ENCODE results near the gene ATP5MK.
"Not testable (repeated sequence)": the region's sequence is repeated elsewhere in the genome, so short reads cannot be mapped to it uniquely, and the experiment has no call there.

The ATP5MK gene

GRCh38 chr10:103427866-103428265 is 31.6 kb upstream of the ATP5MK start:
- Mint-ChIP-seq H3K27me3 (no peaks in the 10 kb centered on the region), H3K9me3 (no peaks in the 10 kb centered on the region), H3K4me3 (no peak overlapping the region), H3K4me1 (ENCODE audit: low read depth in 2 of 2) (peaks cover 4 to 5% of the 10 kb centered on the region in 2 donors), H3K36me3 (ENCODE audit: insufficient read depth) (peaks cover 65% of the 10 kb centered on the region), H3K27ac (no peak overlapping the region)
- ATAC-seq (replicated peaks) (no peak), DNase-seq (no peak)

- no peak overlapping the region for H3K4me3 Mint-ChIP-seq
- DNase-seq (no peak), ATAC-seq (replicated peaks) (no peak)
- no peaks in the 10 kb centered on the region for H3K27me3 Mint-ChIP-seq
- H3K4me1 Mint-ChIP-seq (ENCODE audit: low read depth in 2 of 2), result peaks cover 0 to 3% of the 10 kb centered on the region in 2 donors
- H3K9me3 Mint-ChIP-seq, result no peaks in the 10 kb centered on the region
- peaks cover 81% of the 10 kb centered on the region for H3K36me3 Mint-ChIP-seq (ENCODE audit: insufficient read depth)
- H3K27ac Mint-ChIP-seq, result no peak overlapping the region
Observed at GRCh38 chr10:103423748-103424147, 27.5 kb upstream of the ATP5MK start.

- Mint-ChIP-seq H3K27ac (no peak overlapping the region), H3K4me1 (ENCODE audit: low read depth in 2 of 2) (peaks cover 0 to 3% of the 10 kb centered on the region in 2 donors), H3K9me3 (no peaks in the 10 kb centered on the region), H3K4me3 (no peak overlapping the region), H3K27me3 (no peaks in the 10 kb centered on the region), H3K36me3 (ENCODE audit: insufficient read depth) (peaks cover 76% of the 10 kb centered on the region)
- DNase-seq (no peak), ATAC-seq (replicated peaks) (no peak)
Observed at GRCh38 chr10:103419101-103419500, 22.8 kb upstream of the ATP5MK start.

GRCh38 chr10:103417601-103418000 is 21.3 kb upstream of the ATP5MK start:
- Mint-ChIP-seq H3K27ac (no peak overlapping the region), H3K36me3 (ENCODE audit: insufficient read depth) (peaks cover 72% of the 10 kb centered on the region), H3K4me1 (ENCODE audit: low read depth in 2 of 2) (peaks cover 0 to 3% of the 10 kb centered on the region in 2 donors), H3K27me3 (no peaks in the 10 kb centered on the region), H3K4me3 (no peak overlapping the region), H3K9me3 (no peaks in the 10 kb centered on the region)
- ATAC-seq (replicated peaks), result no peak
- DNase-seq, result no peak

GRCh38 chr10:103417148-103417469 is 20.8 kb upstream of the ATP5MK start:
- not testable (repeated sequence) for DNase-seq; H3K27me3 Mint-ChIP-seq; H3K4me1 Mint-ChIP-seq (ENCODE audit: low read depth in 2 of 2); ATAC-seq (replicated peaks); H3K4me3 Mint-ChIP-seq; H3K9me3 Mint-ChIP-seq
- Mint-ChIP-seq H3K36me3 (ENCODE audit: insufficient read depth) (peaks cover 75% of the 10 kb centered on the region), H3K27ac (peak overlapping the region in 1 of 2 donors; percentile 3)

GRCh38 chr10:103416436-103417147 is 20.3 kb upstream of the ATP5MK start:
- peak; percentile 60 to 69 (median 67) for DNase-seq
- H3K27ac Mint-ChIP-seq, result peak overlapping the region in 1 of 2 donors; percentile 3
- H3K27me3 Mint-ChIP-seq, result no peaks in the 10 kb centered on the region
- H3K36me3 Mint-ChIP-seq (ENCODE audit: insufficient read depth), result peaks cover 78% of the 10 kb centered on the region
- no peaks in the 10 kb centered on the region for H3K9me3 Mint-ChIP-seq
- no peak overlapping the region for H3K4me3 Mint-ChIP-seq
- peaks cover 0 to 3% of the 10 kb centered on the region in 2 donors for H3K4me1 Mint-ChIP-seq (ENCODE audit: low read depth in 2 of 2)
- peak; percentile 49 for ATAC-seq (replicated peaks)

GRCh38 chr10:103415581-103415980 is 19.3 kb upstream of the ATP5MK start:
- Mint-ChIP-seq H3K4me3 (no peak overlapping the region), H3K36me3 (ENCODE audit: insufficient read depth) (peaks cover 79% of the 10 kb centered on the region), H3K27me3 (no peaks in the 10 kb centered on the region), H3K9me3 (no peaks in the 10 kb centered on the region), H3K4me1 (ENCODE audit: low read depth in 2 of 2) (peaks cover 0 to 3% of the 10 kb centered on the region in 2 donors), H3K27ac (no peak overlapping the region)
- no peak for ATAC-seq (replicated peaks)
- no peak for DNase-seq

- H3K27ac Mint-ChIP-seq, result no peak overlapping the region
- peaks cover 0 to 3% of the 10 kb centered on the region in 2 donors for H3K4me1 Mint-ChIP-seq (ENCODE audit: low read depth in 2 of 2)
- H3K36me3 Mint-ChIP-seq (ENCODE audit: insufficient read depth), result peaks cover 84% of the 10 kb centered on the region
- ATAC-seq (replicated peaks) (no peak), DNase-seq (no peak)
- no peak overlapping the region for H3K4me3 Mint-ChIP-seq
- no peaks in the 10 kb centered on the region for H3K27me3 Mint-ChIP-seq
- H3K9me3 Mint-ChIP-seq, result no peaks in the 10 kb centered on the region
Observed at GRCh38 chr10:103413564-103413963, 17.3 kb upstream of the ATP5MK start.

GRCh38 chr10:103397191-103397825 is 1.0 kb upstream of the ATP5MK start:
- H3K4me1 Mint-ChIP-seq (ENCODE audit: low read depth in 2 of 2), result peaks cover 37 to 48% of the 10 kb centered on the region in 2 donors
- no peak for ATAC-seq (replicated peaks)
- H3K27me3 Mint-ChIP-seq, result no peaks in the 10 kb centered on the region
- H3K36me3 Mint-ChIP-seq (ENCODE audit: insufficient read depth), result peaks cover 53% of the 10 kb centered on the region
- no peak for DNase-seq
- H3K27ac Mint-ChIP-seq, result peak overlapping the region; percentile 80 to 97
- no peaks in the 10 kb centered on the region for H3K9me3 Mint-ChIP-seq
- H3K4me3 Mint-ChIP-seq, result peak overlapping the region; percentile 98 to 100

- no peaks in the 10 kb centered on the region for H3K27me3 Mint-ChIP-seq
- ATAC-seq (replicated peaks) (no peak), DNase-seq (no peak)
- no peaks in the 10 kb centered on the region for H3K9me3 Mint-ChIP-seq
- H3K4me1 Mint-ChIP-seq (ENCODE audit: low read depth in 2 of 2), result peaks cover 37 to 48% of the 10 kb centered on the region in 2 donors
- peak overlapping the region; percentile 98 to 100 for H3K4me3 Mint-ChIP-seq
- H3K36me3 Mint-ChIP-seq (ENCODE audit: insufficient read depth), result peaks cover 54% of the 10 kb centered on the region
- peak overlapping the region; percentile 80 to 97 for H3K27ac Mint-ChIP-seq
Observed at GRCh38 chr10:103396789-103397087, 463 bp upstream of the ATP5MK start.

- Mint-ChIP-seq H3K4me3 (peak overlapping the region; percentile 98 to 100), H3K27ac (peak overlapping the region; percentile 80 to 97), H3K9me3 (no peaks in the 10 kb centered on the region), H3K36me3 (ENCODE audit: insufficient read depth) (peaks cover 54% of the 10 kb centered on the region), H3K27me3 (no peaks in the 10 kb centered on the region), H3K4me1 (ENCODE audit: low read depth in 2 of 2) (peaks cover 37 to 48% of the 10 kb centered on the region in 2 donors)
- ATAC-seq (replicated peaks) (no peak), DNase-seq (no peak)
Observed at GRCh38 chr10:103395754-103396066, 565 bp downstream of the ATP5MK start.

GRCh38 chr10:103394180-103394579 is 2.1 kb downstream of the ATP5MK start:
- ATAC-seq (replicated peaks), result no peak
- DNase-seq, result no peak
- Mint-ChIP-seq H3K27ac (no peak overlapping the region), H3K36me3 (ENCODE audit: insufficient read depth) (peaks cover 54% of the 10 kb centered on the region), H3K4me1 (ENCODE audit: low read depth in 2 of 2) (peaks cover 37 to 48% of the 10 kb centered on the region in 2 donors), H3K9me3 (no peaks in the 10 kb centered on the region), H3K27me3 (no peaks in the 10 kb centered on the region), H3K4me3 (peak overlapping the region in 1 of 2 donors; percentile 49)

GRCh38 chr10:103382769-103383168 is 13.5 kb downstream of the ATP5MK start:
- no peaks in the 10 kb centered on the region for H3K27me3 Mint-ChIP-seq
- ATAC-seq (replicated peaks) (no peak), DNase-seq (no peak)
- no peaks in the 10 kb centered on the region for H3K4me1 Mint-ChIP-seq (ENCODE audit: low read depth in 2 of 2)
- no peak overlapping the region for H3K27ac Mint-ChIP-seq
- H3K4me3 Mint-ChIP-seq, result no peak overlapping the region
- H3K9me3 Mint-ChIP-seq, result no peaks in the 10 kb centered on the region
- peaks cover 56% of the 10 kb centered on the region for H3K36me3 Mint-ChIP-seq (ENCODE audit: insufficient read depth)

- peaks cover 38% of the 10 kb centered on the region for H3K36me3 Mint-ChIP-seq (ENCODE audit: insufficient read depth)
- ATAC-seq (replicated peaks), result no peak
- no peak overlapping the region for H3K4me3 Mint-ChIP-seq
- peaks cover 5 to 7% of the 10 kb centered on the region in 2 donors for H3K4me1 Mint-ChIP-seq (ENCODE audit: low read depth in 2 of 2)
- H3K27me3 Mint-ChIP-seq, result no peaks in the 10 kb centered on the region
- no peak overlapping the region for H3K27ac Mint-ChIP-seq
- DNase-seq, result no peak
- no peaks in the 10 kb centered on the region for H3K9me3 Mint-ChIP-seq
Observed at GRCh38 chr10:103374263-103374662, 22.0 kb downstream of the ATP5MK start.
